GM19043 (cell line): ENCODE measurements around the gene SNTB2.
"Not testable (repeated sequence)": the region's sequence is repeated elsewhere in the genome, so short reads cannot be mapped to it uniquely, and the experiment has no call there.

ENCODE experiments used
- ATAC-seq: cut with Tn5 transposase; IDR thresholded peaks from one replicate; pipeline ENCODE4 v1.9.1; 2021; ENCODE audit warnings: low read depth; ENCODE audit not compliant: unreplicated experiment

SNTB2 gene

DNA sequence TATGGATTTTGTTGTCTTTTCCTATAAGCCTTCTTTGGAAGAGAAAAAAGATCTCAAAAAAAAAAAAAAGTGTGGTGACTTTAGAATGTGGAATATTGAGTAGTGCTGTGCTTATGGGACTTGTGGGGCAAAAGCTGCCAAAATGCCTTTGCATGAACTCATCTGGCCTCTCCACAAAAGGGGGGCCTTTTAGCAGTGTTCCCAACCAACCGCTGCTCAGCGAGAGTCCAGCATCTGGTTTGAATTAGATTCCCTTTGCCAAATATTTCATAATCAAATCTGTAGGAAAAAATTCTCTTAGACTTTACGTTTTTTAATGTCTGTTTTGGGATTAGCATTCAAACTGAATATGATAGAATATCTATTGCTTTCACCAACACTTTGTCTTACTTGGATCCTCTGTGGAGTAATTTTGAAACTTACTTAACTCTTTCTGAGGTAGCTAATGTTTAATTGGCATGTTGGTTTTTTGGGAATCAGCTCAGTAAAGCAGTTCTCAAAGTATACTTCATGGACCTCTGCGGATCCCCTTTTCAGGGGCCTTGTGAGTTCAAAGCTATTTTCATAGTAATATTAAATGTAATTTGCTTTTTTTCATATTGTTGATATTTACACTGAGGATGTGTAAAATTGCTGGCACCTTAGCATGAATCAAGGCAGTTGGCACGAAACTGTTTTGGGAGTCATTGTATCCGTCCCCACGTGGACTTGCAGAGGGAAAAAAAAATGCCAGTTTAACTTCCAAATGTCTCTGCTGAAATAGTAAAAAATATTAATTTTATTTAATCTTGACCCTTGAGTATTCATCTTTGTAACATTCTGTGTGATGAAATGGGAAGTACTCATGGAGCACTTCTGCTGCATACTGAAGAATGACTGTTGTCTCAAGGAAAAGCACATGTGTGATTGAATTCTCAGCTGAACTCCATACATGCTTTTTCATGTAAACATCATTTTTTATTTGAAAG is 89.5 kb downstream of the SNTB2 start:
- no peak for ATAC-seq

DNA sequence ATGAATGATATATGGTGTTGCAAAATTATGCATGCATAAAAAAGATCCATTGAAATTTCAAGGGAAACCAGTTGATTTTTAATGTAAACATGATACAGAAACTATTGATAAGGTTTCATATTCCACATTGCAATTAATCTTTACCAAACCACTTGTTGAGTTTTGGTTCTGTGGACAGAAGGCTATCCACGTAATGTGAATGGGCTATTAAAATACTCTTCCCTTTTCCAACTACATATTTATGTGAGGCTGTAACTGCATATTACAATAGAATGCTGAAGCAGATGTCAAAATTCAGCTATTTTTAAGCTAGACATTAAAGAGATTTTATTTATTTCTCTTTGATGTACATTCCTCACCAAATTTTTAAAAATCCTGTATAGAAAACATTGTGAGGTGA is 90.4 kb downstream of the SNTB2 start:
- no peak for ATAC-seq

DNA sequence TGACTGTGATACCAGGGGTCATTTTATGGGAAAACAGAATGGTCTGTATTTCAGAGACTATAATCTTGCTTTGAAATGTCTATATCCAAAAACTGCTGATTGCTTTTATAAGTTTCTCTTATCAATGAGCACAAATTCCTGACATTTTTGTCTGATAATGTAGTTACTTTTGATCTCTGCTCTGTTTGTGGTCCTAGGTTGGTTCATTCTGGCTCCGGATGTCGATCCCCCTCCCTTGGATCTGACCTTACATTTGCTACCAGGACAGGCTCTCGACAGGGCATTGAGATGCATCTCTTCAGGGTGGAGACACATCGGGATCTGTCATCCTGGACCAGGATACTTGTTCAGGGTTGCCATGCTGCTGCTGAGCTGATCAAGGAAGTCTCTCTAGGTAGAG is 96.9 kb downstream of the SNTB2 start:
- no peak for ATAC-seq

DNA sequence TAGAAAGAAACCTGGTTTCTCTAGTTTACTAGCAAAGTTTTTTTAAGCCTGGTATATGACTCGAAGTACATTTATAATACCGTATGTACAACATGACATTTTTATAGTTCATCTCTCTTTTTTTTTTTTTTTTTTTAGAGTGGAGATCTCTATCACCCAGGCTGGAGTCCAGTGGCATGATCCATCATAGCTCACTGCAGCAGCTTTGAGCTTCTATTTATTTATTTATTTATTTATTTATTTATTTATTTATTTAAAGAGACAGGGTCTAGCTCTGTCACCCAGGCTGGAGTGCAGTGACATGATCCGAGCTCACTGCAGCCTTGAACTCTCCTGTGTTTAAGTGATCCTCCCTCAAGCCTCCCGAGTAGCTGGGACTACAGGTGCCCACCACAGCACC is 98.3 kb downstream of the SNTB2 start:
- ATAC-seq: no peak

DNA sequence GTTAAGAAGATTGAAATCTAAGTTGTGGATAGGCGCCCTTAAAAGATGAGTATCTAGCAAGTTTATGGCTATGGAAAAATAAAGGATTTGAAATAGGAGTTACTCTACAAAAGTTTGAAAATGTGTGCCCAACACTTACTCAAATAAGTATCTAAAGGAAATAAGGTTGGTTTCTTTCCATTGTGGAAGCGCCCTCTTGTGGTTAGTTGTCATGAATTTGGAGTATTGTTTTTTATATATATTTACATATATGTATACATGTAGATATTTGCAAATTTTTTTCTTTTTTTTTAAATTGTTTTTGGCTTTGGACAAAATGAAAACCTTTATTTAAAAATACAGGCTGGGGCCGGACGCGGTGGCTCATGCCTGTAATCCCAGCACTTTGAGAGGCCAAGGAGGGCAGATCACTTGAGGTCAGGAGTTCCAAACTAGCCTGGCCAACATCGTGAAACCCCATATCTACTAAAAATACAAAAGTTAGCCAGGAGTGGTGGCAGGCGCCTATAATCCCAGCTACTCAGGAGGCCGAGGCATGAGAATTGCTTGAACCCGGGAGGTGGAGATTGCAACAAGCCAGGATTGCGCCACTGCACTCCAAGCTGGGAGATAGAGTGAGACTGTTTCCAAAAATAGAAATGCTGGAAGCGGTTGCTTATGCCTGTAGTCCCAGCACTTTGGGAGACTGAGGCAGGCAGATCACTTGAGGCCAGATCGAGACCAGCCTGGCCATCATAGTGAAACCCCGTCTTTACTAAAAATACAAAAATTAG is 100.2 kb downstream of the SNTB2 start:
- no peak for ATAC-seq

DNA sequence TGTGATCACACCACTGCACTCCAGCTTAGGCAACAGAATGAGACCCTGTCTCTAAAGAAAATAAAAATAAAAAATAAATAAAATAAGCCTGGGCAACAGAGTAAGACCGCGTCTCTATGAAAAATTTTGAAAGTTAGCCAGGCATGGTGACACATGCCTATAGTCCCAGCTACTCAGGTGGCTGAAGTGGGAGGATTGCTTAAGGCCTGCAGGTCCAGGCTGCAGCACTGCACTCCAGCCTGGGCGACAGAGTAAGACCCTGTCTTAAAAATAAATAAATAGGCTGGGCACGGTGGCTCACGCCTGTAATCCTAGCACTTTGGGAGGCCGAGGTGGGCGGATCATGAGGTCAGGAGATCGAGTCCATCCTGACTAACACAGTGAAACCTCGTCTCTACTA is 104.7 kb downstream of the SNTB2 start:
- ATAC-seq: not testable (repeated sequence)

DNA sequence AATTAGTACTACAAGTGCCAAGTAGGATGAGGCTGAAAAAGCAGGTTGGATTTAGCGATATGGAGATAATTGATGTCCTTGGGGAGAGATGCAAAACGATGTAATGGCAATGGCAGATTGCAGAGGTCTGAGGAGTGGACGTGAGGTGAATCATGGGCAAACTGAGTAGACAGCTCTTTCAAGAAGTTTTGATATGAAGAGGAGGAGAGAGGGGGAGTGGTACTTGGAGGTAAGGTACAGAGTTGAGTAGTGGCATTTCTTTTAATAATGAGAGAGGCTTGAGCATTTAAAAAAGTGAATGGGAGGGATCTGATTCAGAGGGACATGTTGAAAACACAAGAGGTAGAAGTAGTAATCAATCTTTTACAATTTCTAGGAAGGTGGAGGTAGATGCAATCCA is 106.4 kb downstream of the SNTB2 start:
- no peak for ATAC-seq

DNA sequence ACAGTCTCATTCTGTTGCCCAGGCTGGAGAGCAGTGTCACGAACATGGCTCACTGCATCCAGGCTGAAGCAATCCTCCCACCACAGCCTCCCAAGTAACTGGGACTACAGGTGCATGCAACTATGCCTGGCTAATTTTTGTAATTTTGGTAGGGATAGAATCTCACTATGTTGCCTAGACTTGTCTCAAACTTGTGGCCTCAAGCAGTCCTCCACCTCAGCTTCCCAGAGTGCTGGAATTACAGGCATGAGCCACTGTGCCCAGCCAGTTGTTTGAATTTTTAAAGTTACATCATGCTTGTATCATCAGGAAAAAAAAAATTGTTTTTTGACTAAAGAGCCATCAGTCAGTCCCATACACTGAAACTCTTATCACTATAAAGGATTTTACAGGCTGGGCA is 107.1 kb downstream of the SNTB2 start:
- no peak for ATAC-seq

DNA sequence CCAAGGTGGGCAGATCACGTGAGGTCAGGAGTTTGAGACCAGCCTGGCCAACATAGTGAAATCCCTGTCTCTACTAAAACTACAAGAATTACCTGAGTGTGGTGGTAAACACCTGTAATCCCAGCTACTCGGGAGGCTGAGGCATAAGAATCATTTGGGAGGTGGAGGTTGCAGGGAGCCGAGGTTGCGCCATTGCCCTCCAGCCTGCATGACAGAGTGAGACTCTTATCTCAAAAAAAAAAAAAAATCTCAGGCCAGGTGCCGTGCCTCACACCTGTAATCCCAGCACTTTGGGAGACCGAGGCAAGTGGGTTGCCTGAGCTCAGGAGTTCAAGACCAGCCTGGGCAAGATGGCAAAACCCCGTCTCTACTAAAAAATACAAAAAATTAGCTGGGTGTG is 109.8 kb downstream of the SNTB2 start:
- not testable (repeated sequence) for ATAC-seq

DNA sequence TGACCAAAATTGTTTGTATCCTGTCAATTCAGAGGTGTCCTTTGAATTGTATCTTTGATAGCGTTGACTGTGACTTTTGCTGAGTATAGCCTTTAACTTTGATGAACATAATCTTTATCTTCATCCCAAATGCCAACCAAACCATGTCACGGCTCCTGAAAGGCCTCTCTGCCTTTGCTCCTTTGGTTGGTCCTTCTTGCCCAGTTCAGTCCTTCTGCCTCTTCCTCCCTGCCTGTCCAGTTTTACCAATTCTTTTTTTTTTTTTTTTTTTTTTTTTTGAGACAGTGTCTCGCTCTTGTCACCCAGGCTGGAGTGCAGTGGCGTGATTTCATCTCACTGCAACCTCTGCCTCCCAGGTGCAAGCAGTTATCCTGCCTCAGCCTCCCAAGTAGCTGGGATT is 111.3 kb downstream of the SNTB2 start:
- ATAC-seq: no peak

DNA sequence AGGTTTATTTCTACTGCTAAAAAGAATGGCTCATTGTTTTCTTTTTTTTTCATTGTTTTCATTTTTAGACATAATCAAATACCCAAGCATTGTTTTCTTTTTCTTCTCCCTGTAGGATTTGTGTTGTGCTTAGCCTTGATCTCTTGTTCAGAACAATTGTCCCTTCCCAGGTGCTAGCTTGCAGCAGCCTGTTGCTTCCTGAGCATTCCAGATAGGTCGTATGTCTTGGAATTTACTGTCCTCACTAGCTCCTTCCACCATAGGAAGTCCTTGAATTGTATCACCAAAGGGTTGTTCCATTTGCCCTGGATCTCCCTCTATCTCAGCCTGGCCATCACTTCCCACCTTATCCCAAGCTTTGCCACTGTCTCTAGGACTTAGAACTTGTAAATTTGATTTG is 114.2 kb downstream of the SNTB2 start:
- no peak for ATAC-seq

DNA sequence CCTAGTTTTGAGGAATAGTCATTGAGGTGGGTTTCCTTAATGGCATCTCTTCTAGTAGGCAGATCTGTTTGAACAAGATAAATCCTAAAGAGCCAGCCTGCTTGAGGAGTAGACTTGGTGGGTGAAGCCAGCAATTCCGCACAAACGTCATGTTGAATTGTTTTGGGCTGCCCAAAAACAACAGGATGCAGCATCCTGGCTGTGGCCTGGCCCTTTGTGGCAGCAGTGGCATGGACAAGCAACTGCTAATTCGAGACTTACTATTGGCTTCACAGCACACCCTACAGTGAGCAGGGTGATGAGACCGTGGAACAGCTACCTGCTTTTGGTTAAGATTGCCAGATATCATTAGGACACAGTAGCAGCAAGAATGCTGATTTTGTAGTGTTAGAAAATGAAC is 114.9 kb downstream of the SNTB2 start:
- no peak for ATAC-seq

DNA sequence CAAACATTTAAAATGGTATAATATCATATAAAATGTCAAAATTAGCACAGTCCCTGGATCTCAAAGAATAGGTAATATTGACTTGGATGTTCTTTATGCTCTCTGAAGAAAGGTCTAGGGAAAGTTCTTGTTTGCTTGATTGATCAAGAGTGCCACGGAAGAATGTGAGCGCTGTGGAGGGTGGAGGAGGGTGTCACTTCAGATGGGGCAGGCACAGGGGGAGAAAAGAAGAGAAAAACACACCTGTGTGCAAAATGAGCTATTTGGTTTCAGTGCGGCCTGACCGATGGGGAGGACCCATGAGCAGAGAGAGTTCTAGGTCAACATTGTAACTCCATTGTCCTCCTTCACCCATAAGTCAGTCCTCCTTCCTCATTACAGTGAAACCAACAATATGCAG is 115.3 kb downstream of the SNTB2 start:
- no peak for ATAC-seq

DNA sequence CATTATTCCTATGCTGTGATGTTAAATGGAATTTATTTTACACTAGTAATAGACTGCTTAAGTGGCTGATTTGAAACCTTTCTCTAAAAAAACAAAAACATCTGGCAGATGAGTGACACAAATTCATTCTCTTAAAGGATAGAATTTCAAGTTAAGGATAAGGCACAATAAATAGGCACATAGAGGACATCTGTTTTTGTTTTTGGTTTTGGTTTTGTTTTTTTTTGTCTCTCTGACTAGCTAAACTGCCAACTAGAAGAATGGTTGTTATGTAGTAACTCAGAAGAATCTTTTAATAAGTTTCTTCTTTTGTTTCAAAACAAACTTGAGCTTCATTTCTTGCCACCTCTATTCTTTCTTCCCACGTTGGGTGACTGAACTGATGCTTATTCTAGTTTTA is 119.1 kb downstream of the SNTB2 start:
- ATAC-seq: no peak

DNA sequence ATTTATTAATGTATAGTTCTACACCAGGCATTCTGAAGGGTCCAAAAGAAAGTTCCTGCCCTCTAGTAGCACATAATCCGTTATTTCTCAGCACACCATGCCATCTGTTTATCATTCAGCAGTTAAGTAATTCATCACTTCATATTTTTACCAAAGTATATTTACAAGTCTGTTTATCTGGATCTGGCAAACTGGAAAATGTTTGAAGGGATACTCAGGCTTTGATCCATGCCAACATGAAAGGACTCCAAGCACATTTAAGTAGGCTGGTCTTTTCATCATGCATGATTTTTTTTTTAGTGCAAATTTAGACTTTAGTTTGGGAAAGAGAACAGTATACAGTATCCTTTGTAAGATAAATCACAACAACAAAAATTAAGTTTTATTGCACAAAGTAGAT is 120.1 kb downstream of the SNTB2 start:
- no peak for ATAC-seq

DNA sequence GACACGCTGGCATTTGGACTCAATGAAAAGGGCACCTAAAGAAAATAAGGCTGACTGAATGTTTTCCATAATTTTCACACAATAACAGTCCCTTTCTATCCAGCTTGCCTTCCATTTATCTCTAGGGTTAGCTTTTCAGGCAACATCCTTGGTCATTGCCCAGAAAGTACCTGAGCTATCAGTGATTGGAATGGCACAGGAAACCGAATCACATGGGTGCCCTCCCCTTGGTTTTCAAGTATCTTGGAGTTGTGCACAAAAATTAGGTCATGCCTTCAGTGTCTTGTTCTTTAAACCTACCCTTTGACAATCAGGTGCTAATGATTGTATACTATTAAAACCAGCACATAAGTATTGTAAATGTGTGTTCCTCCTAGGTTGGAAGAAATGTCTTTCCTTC is 120.9 kb downstream of the SNTB2 start:
- no peak for ATAC-seq

DNA sequence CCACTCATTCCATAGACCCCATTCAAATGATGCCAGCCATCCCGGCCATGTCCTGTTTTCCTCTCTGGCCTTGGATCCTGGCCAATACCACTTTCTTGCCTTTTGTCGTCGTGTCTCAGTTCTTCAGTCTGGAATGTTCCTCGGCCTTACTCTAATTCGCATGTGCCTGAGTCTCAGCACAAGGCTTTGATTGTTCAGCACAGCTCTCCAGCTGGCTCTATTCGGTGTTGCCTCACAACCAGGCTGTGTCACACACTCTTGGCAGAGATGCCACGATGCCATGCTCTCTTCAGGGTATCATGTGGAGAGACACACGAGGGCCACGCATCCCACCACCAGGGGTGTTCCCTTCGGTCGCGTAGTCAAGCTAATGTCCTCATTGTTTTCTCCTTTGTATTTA is 122.4 kb downstream of the SNTB2 start:
- no peak for ATAC-seq

DNA sequence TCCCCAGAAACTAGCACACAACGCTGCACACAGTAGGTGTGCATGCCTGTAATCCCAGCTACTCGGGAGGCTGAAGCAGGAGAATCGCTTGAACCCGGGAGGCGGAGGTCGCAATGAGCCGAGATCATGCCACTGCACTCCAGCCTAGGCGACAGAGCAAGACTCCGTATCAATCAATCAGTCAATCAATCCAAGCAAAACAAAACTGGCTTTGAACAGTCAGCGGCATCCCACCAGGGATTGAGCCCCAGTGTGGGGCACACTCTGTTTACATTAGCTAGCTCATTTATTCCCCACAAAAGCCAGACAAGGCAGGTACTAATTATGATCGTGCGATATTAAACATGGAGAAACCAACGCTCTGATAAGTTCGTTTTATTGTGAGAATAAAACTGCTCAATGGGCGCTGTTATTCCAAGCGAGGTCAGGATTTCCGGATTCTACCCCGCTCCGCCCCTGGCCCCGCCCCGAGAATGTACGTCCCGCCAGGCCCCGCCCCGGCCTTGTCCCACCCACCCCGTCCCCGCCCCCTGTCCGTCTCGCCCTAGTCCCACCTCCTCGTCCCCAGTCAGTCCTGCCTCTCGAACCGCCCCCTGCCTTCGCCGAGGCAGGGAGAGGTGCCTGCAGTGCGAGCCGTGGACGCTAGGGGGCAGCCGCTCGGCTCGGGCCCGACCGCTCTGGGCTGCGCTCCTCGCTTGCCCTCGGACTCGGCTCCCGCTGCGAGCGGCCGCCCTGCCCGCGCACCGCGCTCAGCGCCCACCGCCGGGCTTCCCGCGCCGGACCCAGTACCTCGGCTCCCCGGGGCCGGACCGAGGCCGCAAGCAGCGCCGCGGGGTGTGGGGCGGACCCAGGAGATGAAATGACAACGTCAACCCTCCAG is 123.9 kb downstream of the SNTB2 start, which contains the start of gene VPS4A:
Gene VPS4A, plus strand, starts transcription at position 698 of the 880 bp plus-strand sequence. Its CDS starts 162 bp downstream, at position 860.
- ATAC-seq: peak; percentile 95

DNA sequence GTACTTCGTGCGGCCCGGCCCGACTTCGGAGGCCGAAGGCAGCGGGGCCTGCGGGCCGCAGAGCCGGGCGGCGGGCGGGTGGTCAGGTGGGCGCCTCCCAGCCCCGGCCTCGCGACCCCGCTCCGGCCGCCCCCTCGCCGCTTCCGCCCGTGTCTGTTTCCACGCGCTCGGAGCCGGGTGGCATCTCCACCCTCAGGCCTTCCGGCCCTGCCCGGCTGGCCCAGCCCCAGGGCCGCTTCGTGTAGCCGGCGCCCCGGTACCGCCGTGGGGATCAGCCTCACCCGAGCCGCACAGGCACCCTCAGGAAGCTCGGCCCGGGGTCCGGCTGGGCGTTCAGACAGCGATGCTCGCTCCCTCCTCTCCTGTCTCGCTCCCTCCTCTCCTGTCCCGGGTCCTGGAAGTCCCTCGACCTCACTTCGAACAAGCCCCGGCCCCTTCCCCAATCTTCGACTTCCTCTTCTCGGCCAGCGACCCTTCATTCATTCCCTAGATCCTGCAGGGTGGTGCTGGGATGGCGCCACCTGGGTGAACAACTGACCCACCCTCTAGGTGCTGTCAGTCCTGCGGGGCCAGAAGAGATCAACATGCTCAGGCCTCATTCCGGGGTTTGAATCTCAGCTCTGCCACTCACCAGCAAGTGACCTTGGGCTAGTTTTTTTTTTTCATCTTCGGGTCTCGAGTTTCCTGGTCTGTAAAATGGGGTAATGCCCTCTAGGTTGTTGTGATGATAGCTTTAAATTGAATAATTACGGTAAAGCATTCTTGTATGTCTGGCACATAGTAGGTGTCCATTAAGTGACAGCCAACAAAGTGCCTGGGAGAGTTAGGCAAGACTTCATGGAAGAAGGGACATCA is 124.8 kb downstream of the SNTB2 start:
- peak; percentile 25 for ATAC-seq

DNA sequence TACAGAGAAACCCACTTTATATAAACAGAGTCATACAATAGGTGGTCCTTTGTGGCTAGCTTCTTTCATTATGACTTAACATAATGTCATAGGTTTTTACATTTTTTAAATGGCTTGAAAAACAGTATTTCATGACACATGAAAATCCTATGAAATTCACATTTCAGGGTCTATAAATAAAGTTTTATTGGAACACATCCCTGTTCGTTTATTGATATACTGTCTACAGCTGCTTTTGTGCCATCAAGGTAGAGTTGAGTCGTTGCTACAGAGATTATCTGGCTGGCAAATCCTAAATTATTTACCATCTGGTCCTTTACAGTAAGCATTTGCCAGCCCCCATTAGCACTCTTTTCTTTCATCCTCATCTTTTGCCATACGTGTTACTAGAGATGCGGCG is 126.5 kb downstream of the SNTB2 start:
- ATAC-seq: no peak
